ENCODE measurements around the gene ZBTB32.

ZBTB32 gene

DNA sequence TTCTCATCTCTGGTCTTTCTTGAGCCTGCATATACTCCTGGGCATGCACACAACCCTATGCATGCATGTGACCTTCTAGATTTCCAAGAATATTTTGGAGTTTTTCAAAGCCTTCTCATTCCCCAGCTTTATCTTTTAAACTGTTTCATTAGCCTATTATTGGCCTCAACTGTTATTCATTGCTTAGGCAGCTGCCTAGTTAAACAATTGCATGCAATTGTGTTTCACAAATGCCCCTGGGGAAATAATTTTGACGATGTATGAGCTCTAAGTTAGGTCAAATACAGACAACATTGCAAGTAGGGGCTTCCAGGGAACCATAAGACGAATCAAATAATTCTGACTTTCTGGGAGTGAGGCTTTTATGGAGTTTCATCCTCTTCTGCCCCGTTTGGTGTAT lies 40.4 kb upstream of the ZBTB32 start:
- no peak overlapping the region for H3K27ac Mint-ChIP-seq
- H3K4me1 Mint-ChIP-seq, result no peaks in the 10 kb centered on the region
- peaks cover under 1% of the 10 kb centered on the region for H3K27me3 Mint-ChIP-seq (ENCODE audit: low read depth)
- no peak overlapping the region for H3K4me3 Mint-ChIP-seq
- peaks cover 38% of the 10 kb centered on the region for H3K36me3 Mint-ChIP-seq (ENCODE audit: low read depth)
- TF ChIP-seq, protein P1, sequence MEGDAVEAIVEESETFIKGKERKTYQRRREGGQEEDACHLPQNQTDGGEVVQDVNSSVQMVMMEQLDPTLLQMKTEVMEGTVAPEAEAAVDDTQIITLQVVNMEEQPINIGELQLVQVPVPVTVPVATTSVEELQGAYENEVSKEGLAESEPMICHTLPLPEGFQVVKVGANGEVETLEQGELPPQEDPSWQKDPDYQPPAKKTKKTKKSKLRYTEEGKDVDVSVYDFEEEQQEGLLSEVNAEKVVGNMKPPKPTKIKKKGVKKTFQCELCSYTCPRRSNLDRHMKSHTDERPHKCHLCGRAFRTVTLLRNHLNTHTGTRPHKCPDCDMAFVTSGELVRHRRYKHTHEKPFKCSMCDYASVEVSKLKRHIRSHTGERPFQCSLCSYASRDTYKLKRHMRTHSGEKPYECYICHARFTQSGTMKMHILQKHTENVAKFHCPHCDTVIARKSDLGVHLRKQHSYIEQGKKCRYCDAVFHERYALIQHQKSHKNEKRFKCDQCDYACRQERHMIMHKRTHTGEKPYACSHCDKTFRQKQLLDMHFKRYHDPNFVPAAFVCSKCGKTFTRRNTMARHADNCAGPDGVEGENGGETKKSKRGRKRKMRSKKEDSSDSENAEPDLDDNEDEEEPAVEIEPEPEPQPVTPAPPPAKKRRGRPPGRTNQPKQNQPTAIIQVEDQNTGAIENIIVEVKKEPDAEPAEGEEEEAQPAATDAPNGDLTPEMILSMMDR (IDR thresholded peaks at IDR 0.05; ENCODE audit: unreplicated experiment in 3 of 3), result no peak
- H3K9me3 Mint-ChIP-seq, result no peaks in the 10 kb centered on the region

DNA sequence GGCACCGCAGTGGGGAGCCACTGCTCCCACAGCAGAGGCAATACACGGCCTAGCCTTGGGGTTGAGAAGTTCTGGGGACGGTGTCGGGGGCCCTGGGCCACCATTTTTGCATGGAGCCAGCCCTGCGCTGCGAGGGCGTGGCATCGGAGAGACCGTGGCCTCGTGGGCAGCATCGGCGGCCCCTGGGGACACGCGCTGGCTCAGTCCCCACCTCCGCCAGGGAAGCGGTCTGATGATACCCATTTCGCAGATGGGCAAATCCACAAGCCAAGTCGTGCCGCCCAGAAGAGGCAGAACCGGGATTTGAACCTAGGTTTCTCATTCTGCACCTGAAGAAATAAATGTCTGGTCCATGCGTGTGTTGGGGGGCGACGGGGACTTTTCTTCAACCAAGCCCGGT lies 39.2 kb upstream of the ZBTB32 start:
- H3K4me1 Mint-ChIP-seq, result no peaks in the 10 kb centered on the region
- no peak overlapping the region for H3K4me3 Mint-ChIP-seq
- no peak overlapping the region for H3K27ac Mint-ChIP-seq
- no peaks in the 10 kb centered on the region for H3K9me3 Mint-ChIP-seq
- peaks cover 31% of the 10 kb centered on the region for H3K36me3 Mint-ChIP-seq (ENCODE audit: low read depth)
- H3K27me3 Mint-ChIP-seq (ENCODE audit: low read depth), result peaks cover 11% of the 10 kb centered on the region
- TF ChIP-seq, protein P1 (IDR thresholded peaks at IDR 0.05; ENCODE audit: unreplicated experiment in 3 of 3), result no peak

DNA sequence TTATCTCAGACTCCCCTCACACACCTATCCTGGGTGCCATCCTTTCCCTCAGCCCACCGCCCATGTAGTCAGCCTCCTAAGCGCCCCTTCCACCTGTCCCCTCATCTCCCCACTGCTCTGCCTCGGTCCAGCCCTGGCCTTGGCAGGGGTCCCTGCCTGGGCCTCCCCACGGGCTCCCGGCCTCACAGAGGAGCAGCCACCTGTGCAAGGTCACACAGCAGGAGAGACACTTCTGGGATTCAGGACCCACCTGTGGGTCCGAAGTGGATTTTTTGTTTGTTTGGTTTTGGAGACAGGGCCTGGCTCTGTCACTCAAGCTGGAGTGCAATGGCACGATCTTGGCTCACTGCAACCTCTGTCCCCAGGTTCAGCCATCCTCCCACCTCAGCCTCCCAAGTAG lies 38.8 kb upstream of the ZBTB32 start:
- H3K27ac Mint-ChIP-seq, result no peak overlapping the region
- H3K4me3 Mint-ChIP-seq, result no peak overlapping the region
- no peaks in the 10 kb centered on the region for H3K4me1 Mint-ChIP-seq
- TF ChIP-seq, protein P1 (IDR thresholded peaks at IDR 0.05; ENCODE audit: unreplicated experiment in 3 of 3), result no peak
- H3K9me3 Mint-ChIP-seq, result no peaks in the 10 kb centered on the region
- peaks cover 31% of the 10 kb centered on the region for H3K36me3 Mint-ChIP-seq (ENCODE audit: low read depth)
- H3K27me3 Mint-ChIP-seq (ENCODE audit: low read depth), result peaks cover 13% of the 10 kb centered on the region

DNA sequence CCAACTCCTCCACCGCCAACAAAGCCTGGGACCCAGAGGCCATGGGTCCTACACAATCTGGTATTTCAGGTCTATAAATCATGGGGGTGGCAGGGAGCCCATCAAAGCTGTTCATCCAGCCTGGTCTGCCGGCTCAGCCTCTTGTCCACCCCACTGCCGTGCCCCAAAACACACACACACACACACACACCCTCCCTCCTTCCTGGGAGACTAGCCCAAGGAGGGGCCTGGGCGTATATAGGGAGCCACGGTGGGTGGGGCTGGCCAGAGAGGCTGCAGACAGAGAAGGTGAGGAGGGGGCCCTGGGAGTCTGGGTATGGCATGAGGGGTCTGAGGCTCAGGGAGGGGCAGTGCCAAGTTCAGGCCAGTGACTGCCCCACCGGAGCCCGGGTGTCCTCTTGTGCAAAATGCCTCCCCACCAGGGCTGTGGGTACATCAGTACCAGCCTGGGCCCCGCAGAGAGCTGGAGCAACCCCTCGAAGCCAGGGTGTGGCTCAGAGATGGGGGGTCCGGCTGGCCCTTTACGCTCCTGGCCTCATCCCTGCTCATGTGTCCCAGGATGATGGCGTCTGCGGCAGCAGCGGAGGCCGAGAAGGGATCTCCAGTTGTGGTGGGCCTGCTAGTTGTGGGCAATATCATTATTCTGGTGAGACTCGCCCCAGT lies 38.0 kb upstream of the ZBTB32 start, which contains the start of gene UPK1A:
Gene UPK1A (plus strand): TSS at position 267 of the 663 bp plus-strand sequence. CDS start 296 bp downstream, at position 563.
- Mint-ChIP-seq H3K27ac (no peak within 1 kb of the TSS), H3K4me3 (no peak within 1 kb of the TSS), H3K4me1 (no peaks in the 10 kb centered on the region), H3K36me3 (ENCODE audit: low read depth) (peaks cover 27% of the 10 kb centered on the region), H3K9me3 (no peaks in the 10 kb centered on the region), H3K27me3 (ENCODE audit: low read depth) (peaks cover 21% of the 10 kb centered on the region)
- TF ChIP-seq, protein P1 (IDR thresholded peaks at IDR 0.05; ENCODE audit: unreplicated experiment in 3 of 3), result no peak

DNA sequence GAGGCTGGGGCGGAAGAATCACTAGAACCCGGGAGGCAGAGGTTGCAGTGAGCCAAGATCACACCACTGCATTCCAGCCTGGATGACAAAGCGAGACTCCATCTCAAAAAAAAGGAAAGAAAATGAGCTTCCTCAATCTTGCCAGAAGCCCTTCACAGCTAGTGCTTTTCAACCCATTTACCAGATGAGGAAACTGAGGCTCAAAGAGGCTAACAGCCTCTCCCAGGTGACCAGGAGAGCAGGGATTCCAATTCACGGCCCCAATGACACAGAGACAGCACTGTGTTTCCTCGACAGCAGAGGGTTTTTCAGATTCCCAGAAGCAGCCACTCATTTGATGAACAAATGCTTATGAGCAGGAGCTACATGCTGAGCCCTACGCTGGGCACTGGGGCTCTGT lies 34.8 kb upstream of the ZBTB32 start:
- no peaks in the 10 kb centered on the region for H3K4me1 Mint-ChIP-seq
- peaks cover 53% of the 10 kb centered on the region for H3K27me3 Mint-ChIP-seq (ENCODE audit: low read depth)
- H3K36me3 Mint-ChIP-seq (ENCODE audit: low read depth), result peaks cover 4% of the 10 kb centered on the region
- TF ChIP-seq, protein P1 (IDR thresholded peaks at IDR 0.05; ENCODE audit: unreplicated experiment in 3 of 3), result no peak
- no peak overlapping the region for H3K27ac Mint-ChIP-seq
- H3K4me3 Mint-ChIP-seq, result no peak overlapping the region
- no peaks in the 10 kb centered on the region for H3K9me3 Mint-ChIP-seq

DNA sequence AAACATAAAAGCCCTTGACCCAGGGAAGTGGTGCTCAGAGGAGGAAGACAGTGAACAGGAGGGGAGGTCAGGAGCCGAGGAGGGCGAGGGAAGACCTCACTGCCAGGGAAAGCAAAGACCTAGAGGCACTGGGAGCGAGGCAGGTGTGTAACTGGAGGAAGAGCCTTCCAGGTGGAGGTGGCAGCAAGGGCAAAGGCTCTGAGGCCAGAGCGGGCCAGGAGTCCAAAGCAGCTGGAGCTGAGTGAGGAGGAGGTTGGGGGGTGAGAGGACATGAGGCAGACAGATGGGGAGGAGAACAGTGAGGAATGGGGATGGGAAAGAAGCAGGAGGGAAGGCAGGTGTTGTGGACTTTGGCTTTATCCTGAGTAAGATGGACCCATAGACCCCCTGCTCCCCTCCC lies 34.4 kb upstream of the ZBTB32 start:
- H3K4me3 Mint-ChIP-seq, result no peak overlapping the region
- no peak overlapping the region for H3K27ac Mint-ChIP-seq
- no peaks in the 10 kb centered on the region for H3K4me1 Mint-ChIP-seq
- H3K9me3 Mint-ChIP-seq, result no peaks in the 10 kb centered on the region
- H3K36me3 Mint-ChIP-seq (ENCODE audit: low read depth), result peaks cover 4% of the 10 kb centered on the region
- TF ChIP-seq, protein P1 (IDR thresholded peaks at IDR 0.05; ENCODE audit: unreplicated experiment in 3 of 3), result no peak
- peaks cover 56% of the 10 kb centered on the region for H3K27me3 Mint-ChIP-seq (ENCODE audit: low read depth)

Measured in nephron (organoid).